Sigmoid colon (tissue), 4 donors: ENCODE data around the gene INPP5E.

Experiments
- CTCF ChIP-seq, 4 experiments: fragments of 450-650 bp in 3 of 4; fragments of 200-600 bp in 1 of 4; IDR thresholded peaks; one replicate each; pipeline ENCODE4 v1.5.1; 2016 to 2019; ENCODE audit warnings: antibody characterized with exemption in 4 of 4, mild to moderate bottlenecking in 3 of 4, moderate library complexity in 2 of 4
- EP300 ChIP-seq, 4 donors: sonication (generic); formaldehyde crosslinking; IDR thresholded peaks; one replicate each; pipeline ENCODE4 v1.6.1; 2017; ENCODE audit warnings: antibody characterized with exemption in 4 of 4
- POLR2AphosphoS5 ChIP-seq, 4 donors: sonication (generic); formaldehyde crosslinking; IDR thresholded peaks; one replicate each; pipeline ENCODE4 v1.6.1; 2017; ENCODE audit warnings: antibody characterized with exemption in 4 of 4

DNA sequence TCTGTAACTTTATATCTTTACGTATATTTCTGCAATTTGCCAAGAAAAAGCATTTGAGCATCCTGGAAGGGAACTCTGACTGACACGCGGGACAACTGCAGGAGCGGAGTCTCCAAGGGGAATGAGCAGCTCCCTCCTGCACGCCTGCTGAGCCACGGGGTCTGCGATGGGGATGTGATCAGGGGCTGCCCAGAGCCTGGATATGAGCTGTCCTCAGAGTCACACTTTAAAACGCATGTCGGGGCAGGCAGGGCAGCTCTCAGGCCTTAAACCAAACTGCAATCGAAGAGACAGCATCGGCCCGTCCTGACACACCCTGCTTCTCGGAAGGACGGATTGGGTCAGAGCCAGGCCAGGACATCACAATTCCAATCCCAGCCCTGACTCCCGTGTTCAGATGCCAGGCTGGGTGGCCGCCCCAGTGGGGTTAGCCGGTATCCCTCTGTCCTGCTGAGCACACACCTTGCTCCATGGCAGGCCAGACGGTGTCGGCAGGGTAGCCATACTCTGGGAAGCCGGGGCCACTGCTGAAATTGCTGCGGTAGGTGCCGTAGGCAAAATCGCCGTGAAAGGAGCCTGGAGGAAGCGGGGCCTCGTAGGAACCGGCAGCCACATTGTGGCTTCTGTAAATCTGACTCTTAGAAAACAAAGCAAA, 26.0 kb upstream of the INPP5E start:
- TF ChIP-seq CTCF (IDR thresholded peaks at IDR 0.05) = no peak
- TF ChIP-seq POLR2AphosphoS5 (IDR thresholded peaks at IDR 0.05) = no peak
- TF ChIP-seq EP300 (IDR thresholded peaks at IDR 0.05) = no peak
